Measurements from ENCODE around the gene OCA2. TPM values are rescaled to one million over a fixed set of nuclear protein-coding genes. Genes with fewer than 3 reads are reported as not detected.

The OCA2 gene
- total and polyA plus RNA-seq, 2 of the 4 experiments (the other 2 are of a cell fraction), result under 0.01 to 0.03 TPM

DNA sequence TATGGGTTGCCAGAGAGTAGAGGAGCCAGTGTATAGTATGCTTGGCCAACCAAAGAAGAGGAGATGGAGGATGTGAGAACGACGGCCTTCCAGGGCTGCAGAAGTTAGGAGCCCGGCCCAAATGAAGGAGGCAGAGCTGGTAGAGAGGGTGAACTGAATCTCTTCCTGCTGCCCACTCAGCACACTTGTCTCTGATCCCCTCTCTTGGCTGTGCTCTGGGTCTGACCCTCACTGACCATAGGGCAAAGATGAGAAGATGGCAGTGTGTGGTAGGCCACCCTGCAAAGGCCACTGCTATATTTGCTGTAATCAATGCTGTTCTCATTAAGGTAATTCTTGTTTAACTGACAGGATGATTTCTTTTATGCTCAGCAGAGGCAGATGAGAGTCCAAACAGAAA lies 256.0 kb downstream of the OCA2 start:
- Histone ChIP-seq H3K23ac (ENCODE audit: low read depth, low read length) (no peak overlapping the region), H4K20me1 (ENCODE audit: insufficient read depth, low read length) (no peaks in the 10 kb centered on the region), H3K4me3 (ENCODE audit: insufficient read depth, low read depth, low read length) (no peak overlapping the region), H2AFZ (replicated peaks; ENCODE audit: low read length, poor library complexity) (no peak overlapping the region), H4K91ac (ENCODE audit: insufficient read depth, low read depth, low read length) (no peak overlapping the region), H3K9me3 (ENCODE audit: control insufficient read depth, insufficient read depth, low read length) (peaks cover 32% of the 10 kb centered on the region), H3K18ac (ENCODE audit: low read depth, low read length) (no peak overlapping the region), H3K9me1 (ENCODE audit: insufficient read depth, low read length) (no peaks in the 10 kb centered on the region), H3K27ac (ENCODE audit: insufficient read depth, low read length) (no peak overlapping the region), H2BK120ac (ENCODE audit: low read depth, low read length) (no peak overlapping the region), H3K56ac (ENCODE audit: extremely low read depth, insufficient read depth, low read length) (no peak overlapping the region), H3K79me1 (ENCODE audit: low read depth in 1 of 2, low read length in 2 of 2) (no peaks in the 10 kb centered on the region), H3K14ac (replicated peaks; ENCODE audit: low read depth, low read length) (no peak overlapping the region), H3K4me1 (ENCODE audit: control insufficient read depth, insufficient read depth, low read length) (no peaks in the 10 kb centered on the region), H4K5ac (ENCODE audit: low read depth, low read length) (no peak overlapping the region), H2AK9ac (replicated peaks; ENCODE audit: low read depth, low read length, poor library complexity) (no peak overlapping the region), H3K36me3 (ENCODE audit: control insufficient read depth, insufficient read depth, low read length) (no peaks in the 10 kb centered on the region), H3K4ac (ENCODE audit: low read depth, low read length) (no peak overlapping the region), H3K9ac (ENCODE audit: low read depth, low read length) (no peak overlapping the region), H2BK5ac (ENCODE audit: low read depth, low read length, poor library complexity, severe bottlenecking) (no peak overlapping the region), H2BK15ac (ENCODE audit: low read depth, low read length) (no peak overlapping the region), H2BK20ac (ENCODE audit: low read depth, low read length) (no peak overlapping the region), H2AK5ac (ENCODE audit: low read depth, low read length) (no peak overlapping the region), H3K27me3 (ENCODE audit: control insufficient read depth, insufficient read depth, low read length) (no peaks in the 10 kb centered on the region), H4K8ac (ENCODE audit: low read depth in 2 of 2, low read length in 2 of 2) (no peak overlapping the region), H3K4me2 (ENCODE audit: low read depth, low read length) (no peak overlapping the region)
- POLR2A ChIA-PET (ENCODE audit: unreplicated experiment), result no interaction called here
- dilution Hi-C loops (cut with HindIII; ENCODE audit: low sequenced_read_pairs, unreplicated experiment), result no loop called here
- intact Hi-C loops (cut with micrococcal nuclease), result no loop called here
- no CpG with 5 or more reads among the region's 3 CpGs for WGBS, 2 experiments (ENCODE audit: extremely low coverage in 2 of 2, insufficient read length in 1 of 2)
- no TSS peak for BruUV-seq (replicated peaks)
- no peak for TF ChIP-seq BHLHE40 (IDR thresholded peaks at IDR 0.05; ENCODE audit: low read depth, low read length)
- TF ChIP-seq MAFK (IDR thresholded peaks at IDR 0.05; ENCODE audit: low read depth, low read length), result no peak
- TF ChIP-seq RCOR1 (IDR thresholded peaks at IDR 0.05; ENCODE audit: insufficient replicate concordance, low read length), result no peak
- TF ChIP-seq FOS (IDR thresholded peaks at IDR 0.05; ENCODE audit: low read depth, low read length), result no peak
- TF ChIP-seq MXI1 (IDR thresholded peaks at IDR 0.05; ENCODE audit: borderline replicate concordance, low read depth, low read length), result no peak
- TF ChIP-seq MAZ (IDR thresholded peaks at IDR 0.05; ENCODE audit: borderline replicate concordance, low read depth, low read length), result no peak
- TF ChIP-seq SMC3 (IDR thresholded peaks at IDR 0.05; ENCODE audit: low read depth, low read length), result no peak
- TF ChIP-seq, protein P1, sequence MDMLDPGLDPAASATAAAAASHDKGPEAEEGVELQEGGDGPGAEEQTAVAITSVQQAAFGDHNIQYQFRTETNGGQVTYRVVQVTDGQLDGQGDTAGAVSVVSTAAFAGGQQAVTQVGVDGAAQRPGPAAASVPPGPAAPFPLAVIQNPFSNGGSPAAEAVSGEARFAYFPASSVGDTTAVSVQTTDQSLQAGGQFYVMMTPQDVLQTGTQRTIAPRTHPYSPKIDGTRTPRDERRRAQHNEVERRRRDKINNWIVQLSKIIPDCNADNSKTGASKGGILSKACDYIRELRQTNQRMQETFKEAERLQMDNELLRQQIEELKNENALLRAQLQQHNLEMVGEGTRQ (IDR thresholded peaks at IDR 0.05; ENCODE audit: low read depth, low read length), result no peak
- no peak for TF ChIP-seq ELK1 (IDR thresholded peaks at IDR 0.05; ENCODE audit: borderline replicate concordance, low read depth, low read length)
- TF ChIP-seq POLR2A (IDR thresholded peaks at IDR 0.05; ENCODE audit: low read depth, low read length), result no peak
- TF ChIP-seq RAD21 (IDR thresholded peaks at IDR 0.05; ENCODE audit: low read length), result no peak
- no peak for TF ChIP-seq NFE2L2 (IDR thresholded peaks at IDR 0.05; ENCODE audit: low read depth, low read length)
- TF ChIP-seq CTCF (conservative IDR thresholded peaks at IDR 0.05; ENCODE audit: low read depth, low read length), result no peak
- no peak for TF ChIP-seq CHD1 (IDR thresholded peaks at IDR 0.05; ENCODE audit: low read depth, low read length)
- CTCF ChIA-PET, result no interaction called here
- in situ Hi-C loops (cut with MboI; ENCODE audit: low sequenced_read_pairs), result no loop called here
- DNase-seq (no peak), ATAC-seq (ENCODE audit: low read depth) (no peak)

Data from IMR-90 (cell line).